ENCODE data around the gene SLC25A12.

DNA sequence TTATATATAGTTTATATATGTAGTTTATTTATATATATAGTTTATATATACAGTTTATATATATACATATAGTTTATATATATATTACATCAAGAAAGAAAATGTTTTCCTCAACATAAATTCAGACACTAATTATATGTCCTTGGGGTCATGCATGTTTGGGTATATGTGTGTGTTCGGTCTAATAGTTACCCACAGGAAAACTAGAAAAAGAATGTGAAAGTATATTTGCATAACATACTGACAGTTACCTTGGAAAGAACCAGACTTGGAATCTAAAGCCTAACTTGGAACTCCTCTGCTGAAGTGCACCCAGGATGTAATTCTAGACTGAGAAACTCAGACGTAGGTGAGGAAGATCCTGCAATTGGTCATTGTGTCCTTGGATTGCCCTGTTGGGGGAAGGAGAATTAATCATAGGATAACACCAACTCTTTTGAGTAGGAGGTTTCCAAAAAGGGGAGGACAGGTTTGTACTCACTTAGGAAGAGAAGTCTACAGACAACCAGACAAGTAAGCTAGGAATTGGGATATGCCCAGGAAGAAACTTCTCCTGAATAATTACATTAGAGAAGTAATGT lies 8.9 kb upstream of the SLC25A12 start:
- TF ChIP-seq, protein P1, sequence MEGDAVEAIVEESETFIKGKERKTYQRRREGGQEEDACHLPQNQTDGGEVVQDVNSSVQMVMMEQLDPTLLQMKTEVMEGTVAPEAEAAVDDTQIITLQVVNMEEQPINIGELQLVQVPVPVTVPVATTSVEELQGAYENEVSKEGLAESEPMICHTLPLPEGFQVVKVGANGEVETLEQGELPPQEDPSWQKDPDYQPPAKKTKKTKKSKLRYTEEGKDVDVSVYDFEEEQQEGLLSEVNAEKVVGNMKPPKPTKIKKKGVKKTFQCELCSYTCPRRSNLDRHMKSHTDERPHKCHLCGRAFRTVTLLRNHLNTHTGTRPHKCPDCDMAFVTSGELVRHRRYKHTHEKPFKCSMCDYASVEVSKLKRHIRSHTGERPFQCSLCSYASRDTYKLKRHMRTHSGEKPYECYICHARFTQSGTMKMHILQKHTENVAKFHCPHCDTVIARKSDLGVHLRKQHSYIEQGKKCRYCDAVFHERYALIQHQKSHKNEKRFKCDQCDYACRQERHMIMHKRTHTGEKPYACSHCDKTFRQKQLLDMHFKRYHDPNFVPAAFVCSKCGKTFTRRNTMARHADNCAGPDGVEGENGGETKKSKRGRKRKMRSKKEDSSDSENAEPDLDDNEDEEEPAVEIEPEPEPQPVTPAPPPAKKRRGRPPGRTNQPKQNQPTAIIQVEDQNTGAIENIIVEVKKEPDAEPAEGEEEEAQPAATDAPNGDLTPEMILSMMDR (IDR thresholded peaks at IDR 0.05; ENCODE audit: borderline replicate concordance, extremely low read depth, low read length, poor library complexity, severe bottlenecking): no peak
- no peak for TF ChIP-seq EZH2 (IDR thresholded peaks at IDR 0.05; ENCODE audit: borderline replicate concordance, low read depth, low read length, severe bottlenecking)

Data from DND-41 (cell line).